ENCODE results near the gene RASGRP2. TPM values are rescaled to one million over a fixed set of nuclear protein-coding genes. Genes with fewer than 3 reads are reported as not detected.

RASGRP2 gene
- total and polyA plus RNA-seq, 2 donors (not counting 3 experiments of a cell fraction or from before 2014, with no cell fraction given): 1.2 to 2.3 TPM

- Histone ChIP-seq H4K20me1 (replicated peaks; ENCODE audit: control insufficient read depth, extremely low read depth, insufficient read depth, low read length) (no peaks in the 10 kb centered on the region), H3K4me2 (ENCODE audit: insufficient read depth, low read length) (no peak overlapping the region), H3K9me1 (replicated peaks; ENCODE audit: control insufficient read depth, extremely low read depth, insufficient read depth, low read length) (no peaks in the 10 kb centered on the region), H3K36me3 (ENCODE audit: control insufficient read depth in 2 of 2, extremely low read depth in 1 of 2, insufficient read depth in 2 of 2, low read length in 2 of 2) (no peaks in the 10 kb centered on the region), H3K27ac (ENCODE audit: insufficient read depth, low read depth, low read length) (no peak overlapping the region), H3K9me3 (replicated peaks; ENCODE audit: control insufficient read depth, insufficient read depth, low read length) (no peaks in the 10 kb centered on the region), H3K4me1 (ENCODE audit: control insufficient read depth, extremely low read depth, insufficient read depth, low read length) (no peaks in the 10 kb centered on the region), H2AFZ (ENCODE audit: low read depth, low read length) (no peak overlapping the region), H3K27me3 (ENCODE audit: control insufficient read depth in 2 of 2, insufficient read depth in 2 of 2, low read length in 2 of 2) (peaks cover 14 to 22% of the 10 kb centered on the region in 2 experiments), H3K79me2 (ENCODE audit: control insufficient read depth, insufficient read depth, low read length) (no peaks in the 10 kb centered on the region), H3K9ac (replicated peaks; ENCODE audit: extremely low read depth, insufficient read depth, low read length) (no peak overlapping the region), H3K4me3 (replicated peaks in 1 of 3; ENCODE audit: insufficient read depth in 1 of 3, low read depth in 1 of 3, low read length in 3 of 3) (no peak overlapping the region)
- DNase-seq (ENCODE audit: low read depth, low spot score) (no peak), FAIRE-seq (no peak)
- no TSS peak for BruUV-seq (replicated peaks)
- ChIA-PET POLR2A (no interaction called here), CTCF (interaction anchor here (1.3 to 2.8 kb wide), 2 partner anchors 10 to 17 kb away, joined by 3 to 15 read pairs; no protein-coding TSS in a partner anchor)
- dilution Hi-C loops (cut with MboI; ENCODE audit: extremely low pct_ligation_motif_present, low sequenced_read_pairs) (no loop called here), intact Hi-C loops (cut with micrococcal nuclease) (no loop called here)
- no peak for TF ChIP-seq FOS (IDR thresholded peaks at IDR 0.05; ENCODE audit: borderline replicate concordance, insufficient read depth, low read length)
- no peak for TF ChIP-seq CTCF (IDR thresholded peaks at IDR 0.05; ENCODE audit: extremely low read depth in 1 of 2, insufficient read depth in 1 of 2, low read depth in 1 of 2, low read length in 2 of 2)
- no peak for TF ChIP-seq GATA2 (IDR thresholded peaks at IDR 0.05; ENCODE audit: insufficient read depth, insufficient read length, low read depth, low read length)
- no peak for TF ChIP-seq EZH2 (IDR thresholded peaks at IDR 0.05; ENCODE audit: borderline replicate concordance, low read depth, low read length, severe bottlenecking)
- no peak for TF ChIP-seq POLR2AphosphoS5 (IDR thresholded peaks at IDR 0.05; ENCODE audit: insufficient read depth, low read depth, low read length)
- no peak for TF ChIP-seq MYC (IDR thresholded peaks at IDR 0.05; ENCODE audit: low read depth, low read length)
- TF ChIP-seq POLR2A (IDR thresholded peaks at IDR 0.05; ENCODE audit: low read depth, low read length): no peak
- no peak for TF ChIP-seq MAX (IDR thresholded peaks at IDR 0.05; ENCODE audit: insufficient read depth, insufficient read length)
- no peak for TF ChIP-seq JUN (IDR thresholded peaks at IDR 0.05; ENCODE audit: borderline replicate concordance, insufficient read depth, insufficient read length, low read depth)
Measured at GRCh38 chr11:64698427-64698826, 45.5 kb downstream of the RASGRP2 start.
